ENCODE data around the gene EPS8L1. TPM values are rescaled to one million over a fixed set of nuclear protein-coding genes. Genes with fewer than 3 reads are reported as not detected.
"Not testable (repeated sequence)": the region's sequence is repeated elsewhere in the genome, so short reads cannot be mapped to it uniquely, and the experiment has no call there.

The EPS8L1 gene
- total RNA-seq, 4 donors from 2014 or later: 1.0 to 8.7 (median 1.2) TPM

- peak; percentile 77 to 82 for TF ChIP-seq POLR2AphosphoS5 (IDR thresholded peaks at IDR 0.05)
- TF ChIP-seq, protein P1, sequence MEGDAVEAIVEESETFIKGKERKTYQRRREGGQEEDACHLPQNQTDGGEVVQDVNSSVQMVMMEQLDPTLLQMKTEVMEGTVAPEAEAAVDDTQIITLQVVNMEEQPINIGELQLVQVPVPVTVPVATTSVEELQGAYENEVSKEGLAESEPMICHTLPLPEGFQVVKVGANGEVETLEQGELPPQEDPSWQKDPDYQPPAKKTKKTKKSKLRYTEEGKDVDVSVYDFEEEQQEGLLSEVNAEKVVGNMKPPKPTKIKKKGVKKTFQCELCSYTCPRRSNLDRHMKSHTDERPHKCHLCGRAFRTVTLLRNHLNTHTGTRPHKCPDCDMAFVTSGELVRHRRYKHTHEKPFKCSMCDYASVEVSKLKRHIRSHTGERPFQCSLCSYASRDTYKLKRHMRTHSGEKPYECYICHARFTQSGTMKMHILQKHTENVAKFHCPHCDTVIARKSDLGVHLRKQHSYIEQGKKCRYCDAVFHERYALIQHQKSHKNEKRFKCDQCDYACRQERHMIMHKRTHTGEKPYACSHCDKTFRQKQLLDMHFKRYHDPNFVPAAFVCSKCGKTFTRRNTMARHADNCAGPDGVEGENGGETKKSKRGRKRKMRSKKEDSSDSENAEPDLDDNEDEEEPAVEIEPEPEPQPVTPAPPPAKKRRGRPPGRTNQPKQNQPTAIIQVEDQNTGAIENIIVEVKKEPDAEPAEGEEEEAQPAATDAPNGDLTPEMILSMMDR (IDR thresholded peaks at IDR 0.05): no peak
- 2% methylated on average over 23 of the region's 70 CpGs for WGBS
- H3K9me3 ChIP-seq: no peaks in the 10 kb centered on the region
- H3K36me3 ChIP-seq: peaks cover 13 to 16% (median 14%) of the 10 kb centered on the region in 4 donors
- H3K27me3 ChIP-seq: peaks cover 0 to 25% (median under 1%) of the 10 kb centered on the region in 4 donors
- H3K27ac ChIP-seq (replicated peaks in 1 of 4): peak within 1 kb of the TSS; percentile 64 to 86 (median 76)
- H3K4me3 ChIP-seq: peak within 1 kb of the TSS; percentile 66 to 85 (median 74)
- DNase-seq (ENCODE audit: extremely low spot score): peak; percentile 100
- intact Hi-C loops (cut with DNase I): no loop called here
- peaks cover 6 to 24% (median 18%) of the 10 kb centered on the region in 4 donors for H3K4me1 ChIP-seq
These were observed 12.8 kb upstream of the EPS8L1 start, which contains the start of gene RDH13 for GRCh38 chr19:55062735-55063491. Gene RDH13, minus strand, starts transcription at chr19:55063148. Its CDS starts 116 bp downstream, at chr19:55063032.

DNA sequence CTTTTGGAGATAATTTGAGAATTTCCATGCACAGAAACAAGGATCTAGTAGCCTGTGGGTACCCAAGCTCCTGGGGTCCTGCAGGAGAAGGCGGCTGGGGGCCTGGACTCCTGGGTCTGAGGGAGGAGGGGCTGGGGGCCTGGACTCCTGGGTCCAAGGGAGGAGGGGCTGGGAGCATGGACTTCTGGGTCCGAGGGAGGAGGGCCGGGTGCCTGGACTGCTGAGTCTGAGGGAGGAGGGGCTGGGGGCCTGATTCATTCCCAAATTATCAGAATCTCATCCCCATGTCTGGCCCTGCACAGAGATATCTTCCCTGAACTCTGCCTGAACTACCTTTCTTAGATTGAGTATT lies 12.2 kb upstream of the EPS8L1 start:
- Histone ChIP-seq H3K27ac (replicated peaks in 1 of 4) (peak overlapping the region; percentile 55 to 86 (median 69)), H3K4me3 (peak overlapping the region; percentile 66 to 85 (median 74)), H3K4me1 (peaks cover 6 to 24% (median 18%) of the 10 kb centered on the region in 4 donors), H3K27me3 (peaks cover 0 to 31% (median 3%) of the 10 kb centered on the region in 4 donors), H3K9me3 (no peaks in the 10 kb centered on the region), H3K36me3 (peaks cover 8 to 10% (median 10%) of the 10 kb centered on the region in 4 donors)
- WGBS: 56% methylated on average over 3 of the region's 3 CpGs
- intact Hi-C loops (cut with DNase I): no loop called here
- no peak for TF ChIP-seq EP300 (IDR thresholded peaks at IDR 0.05)
- TF ChIP-seq POLR2AphosphoS5 (IDR thresholded peaks at IDR 0.05): no peak
- TF ChIP-seq, protein P1 (IDR thresholded peaks at IDR 0.05): no peak
- no peak for TF ChIP-seq POLR2A (IDR thresholded peaks at IDR 0.05; ENCODE audit: low read depth)
- DNase-seq (ENCODE audit: extremely low spot score): no peak

DNA sequence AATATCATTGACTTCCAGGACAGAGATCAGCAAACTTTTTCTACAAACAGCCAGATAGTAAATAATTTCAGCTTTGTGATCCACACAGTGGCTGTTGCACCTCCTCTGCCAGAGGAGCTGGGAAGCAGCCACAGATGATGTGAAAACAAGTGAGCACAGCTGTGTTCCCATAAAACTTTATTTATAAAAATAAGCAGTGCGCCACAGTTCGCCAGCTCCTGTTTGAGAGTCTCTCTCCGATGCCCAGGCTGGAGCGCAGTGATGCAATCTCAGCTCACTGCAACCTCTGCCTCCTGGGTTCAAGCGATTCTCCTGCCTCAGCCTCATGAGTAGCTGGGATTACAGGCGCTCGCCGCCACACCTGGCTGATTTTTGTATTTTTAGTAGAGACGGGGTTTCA lies 10.2 kb upstream of the EPS8L1 start:
- intact Hi-C loops (cut with DNase I); DNase-seq (ENCODE audit: extremely low spot score); H3K36me3 ChIP-seq; H3K9me3 ChIP-seq; H3K4me3 ChIP-seq; H3K27ac ChIP-seq (replicated peaks in 1 of 4): not testable (repeated sequence)
- Histone ChIP-seq H3K27me3 (peaks cover 0 to 50% (median 17%) of the 10 kb centered on the region in 4 donors), H3K4me1 (peaks cover 6 to 30% (median 27%) of the 10 kb centered on the region in 4 donors)
- WGBS: 70% methylated on average over 9 of the region's 9 CpGs

- TF ChIP-seq, protein P1 (IDR thresholded peaks at IDR 0.05): no peak
- no peak for TF ChIP-seq POLR2A (IDR thresholded peaks at IDR 0.05; ENCODE audit: low read depth)
- no peak for TF ChIP-seq EP300 (IDR thresholded peaks at IDR 0.05)
- TF ChIP-seq POLR2AphosphoS5 (IDR thresholded peaks at IDR 0.05): no peak
- Histone ChIP-seq H3K36me3 (no peaks in the 10 kb centered on the region), H3K27ac (replicated peaks in 1 of 4) (no peak overlapping the region), H3K4me1 (peaks cover 6 to 29% (median 26%) of the 10 kb centered on the region in 4 donors), H3K4me3 (no peak overlapping the region), H3K9me3 (peaks cover 0 to 4% (median 1%) of the 10 kb centered on the region in 4 donors), H3K27me3 (peaks cover 0 to 57% (median 23%) of the 10 kb centered on the region in 4 donors)
- 16% methylated on average over 2 of the region's 2 CpGs for WGBS
- DNase-seq (ENCODE audit: extremely low spot score): no peak
- intact Hi-C loops (cut with DNase I): no loop called here
These were observed 9.5 kb upstream of the EPS8L1 start for GRCh38 chr19:55066107-55066709.

DNA sequence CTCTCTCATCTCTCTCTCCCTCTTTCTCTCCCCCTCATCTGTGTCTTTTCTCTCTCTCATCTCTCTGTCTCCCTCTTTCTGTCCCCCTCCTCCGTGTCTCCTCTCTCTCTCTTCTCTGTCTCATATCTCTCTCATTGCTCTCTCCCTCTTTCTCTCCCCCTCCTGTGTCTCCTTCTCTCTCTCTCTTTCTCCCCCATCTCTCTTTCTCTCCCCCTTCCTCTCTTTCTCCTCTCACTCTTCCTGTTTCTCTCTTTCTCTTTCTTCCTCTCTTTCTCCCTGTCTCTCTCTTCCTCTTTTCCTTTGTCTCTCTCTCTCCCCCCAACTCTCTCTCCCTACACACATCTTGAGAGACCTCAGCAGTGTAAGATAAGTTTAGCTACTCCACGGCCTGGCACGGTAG lies 7.8 kb upstream of the EPS8L1 start:
- Histone ChIP-seq H3K27ac (replicated peaks in 1 of 4) (no peak overlapping the region), H3K9me3 (peaks cover 0 to 7% (median 1%) of the 10 kb centered on the region in 4 donors), H3K4me3 (no peak overlapping the region), H3K4me1 (peaks cover 0 to 15% (median 12%) of the 10 kb centered on the region in 4 donors), H3K27me3 (peaks cover 0 to 74% (median 30%) of the 10 kb centered on the region in 4 donors), H3K36me3 (no peaks in the 10 kb centered on the region)
- intact Hi-C loops (cut with DNase I): no loop called here
- TF ChIP-seq EP300 (IDR thresholded peaks at IDR 0.05) (no peak), POLR2AphosphoS5 (IDR thresholded peaks at IDR 0.05) (no peak), POLR2A (IDR thresholded peaks at IDR 0.05; ENCODE audit: low read depth) (no peak)
- TF ChIP-seq, protein P1 (IDR thresholded peaks at IDR 0.05): no peak
- 50% methylated on average over 3 of the region's 3 CpGs for WGBS
- DNase-seq (ENCODE audit: extremely low spot score): no peak
